H1 (cell line): Measurements from ENCODE around the gene FCRLB. TPM values are rescaled to one million over a fixed set of nuclear protein-coding genes. Genes with fewer than 3 reads are reported as not detected.

Experiments
- CHD2 ChIP-seq: IDR thresholded peaks from 2 replicates; pipeline ENCODE4 v1.6.1; 2012; ENCODE audit warnings: low read length, improper control_type of control experiment
- EP300 ChIP-seq, 2 experiments: IDR thresholded peaks; 1 replicate in 1 of 2; 2 replicates in 1 of 2; pipeline ENCODE4 v1.6.1; 2011 to 2012; ENCODE audit warnings: low read depth in 2 of 2, low read length in 2 of 2, mild to moderate bottlenecking in 2 of 2, borderline replicate concordance in 1 of 2, inconsistent platforms in 1 of 2, moderate library complexity in 1 of 2
- KDM1A ChIP-seq: fragments of 200-600, 300-600 bp; sonication (generic); IDR thresholded peaks from 2 replicates; pipeline ENCODE4 v1.7.1; 2016; ENCODE audit warnings: mild to moderate bottlenecking, low read length, borderline replicate concordance
- PHF8 ChIP-seq: fragments of 200-600 bp; sonication (generic); conservative IDR thresholded peaks from 2 replicates; pipeline ENCODE4 v1.7.1; 2012; ENCODE audit warnings: low read depth, mild to moderate bottlenecking, inconsistent platforms, low read length, moderate library complexity
- SIX5 ChIP-seq: IDR thresholded peaks from 2 replicates; pipeline ENCODE4 v1.6.1; 2011; ENCODE audit warnings: mild to moderate bottlenecking, low read depth, low read length
- SP2 ChIP-seq: IDR thresholded peaks from 2 replicates; pipeline ENCODE4 v1.6.1; 2012; ENCODE audit warnings: mild to moderate bottlenecking, low read length, inconsistent platforms
- TAF1 ChIP-seq: IDR thresholded peaks from 2 replicates; pipeline ENCODE4 v1.6.1; 2011; ENCODE audit warnings: mild to moderate bottlenecking, low read depth, low read length
- polyA plus RNA-seq, 7 experiments: library from polyadenylated mRNA; depleted of rRNA in 3 of 7; stranded (reverse) in 5 of 7; unstranded in 2 of 7; fragments of >200 nt in 5 of 7; fragments of 200-250 nt in 2 of 7; gene quantifications; 1 replicate in 5 of 7; 2 replicates in 1 of 7; 4 replicates in 1 of 7; pipeline versions ENCODE4 v1.2.1 to v1.2.3, GENCODE V29; 2011 to 2013; ENCODE audit warnings: missing spikeins in 2 of 7, mixed read lengths in 2 of 7
- total RNA-seq: library from RNA; stranded (reverse); fragmentation: NEBNext Ultra II Directional; extraction: Animal tissue kit (Norgen Biotek cat#: 25700); gene quantifications from 2 replicates; pipeline ENCODE4 v1.2.1, GENCODE V29; 2021
- TF ChIP-seq, protein P1 (sequence below): IDR thresholded peaks from 2 replicates; pipeline ENCODE4 v1.6.1; 2011; ENCODE audit warnings: low read depth, mild to moderate bottlenecking, low read length; ENCODE audit not compliant: insufficient read depth
- TF ChIP-seq, protein P2 (sequence below): fragments of 300-600 bp; sonication (generic); IDR thresholded peaks from 2 replicates; pipeline ENCODE4 v1.7.1; 2012; ENCODE audit warnings: low read length, moderate library complexity, mild to moderate bottlenecking, inconsistent platforms; ENCODE audit not compliant: insufficient replicate concordance

Gene FCRLB
- total and polyA plus RNA-seq, 2 of the 8 experiments (the other 6 are each of a cell fraction or from before 2014, with no cell fraction given) = 0.14 to 0.24 TPM

DNA sequence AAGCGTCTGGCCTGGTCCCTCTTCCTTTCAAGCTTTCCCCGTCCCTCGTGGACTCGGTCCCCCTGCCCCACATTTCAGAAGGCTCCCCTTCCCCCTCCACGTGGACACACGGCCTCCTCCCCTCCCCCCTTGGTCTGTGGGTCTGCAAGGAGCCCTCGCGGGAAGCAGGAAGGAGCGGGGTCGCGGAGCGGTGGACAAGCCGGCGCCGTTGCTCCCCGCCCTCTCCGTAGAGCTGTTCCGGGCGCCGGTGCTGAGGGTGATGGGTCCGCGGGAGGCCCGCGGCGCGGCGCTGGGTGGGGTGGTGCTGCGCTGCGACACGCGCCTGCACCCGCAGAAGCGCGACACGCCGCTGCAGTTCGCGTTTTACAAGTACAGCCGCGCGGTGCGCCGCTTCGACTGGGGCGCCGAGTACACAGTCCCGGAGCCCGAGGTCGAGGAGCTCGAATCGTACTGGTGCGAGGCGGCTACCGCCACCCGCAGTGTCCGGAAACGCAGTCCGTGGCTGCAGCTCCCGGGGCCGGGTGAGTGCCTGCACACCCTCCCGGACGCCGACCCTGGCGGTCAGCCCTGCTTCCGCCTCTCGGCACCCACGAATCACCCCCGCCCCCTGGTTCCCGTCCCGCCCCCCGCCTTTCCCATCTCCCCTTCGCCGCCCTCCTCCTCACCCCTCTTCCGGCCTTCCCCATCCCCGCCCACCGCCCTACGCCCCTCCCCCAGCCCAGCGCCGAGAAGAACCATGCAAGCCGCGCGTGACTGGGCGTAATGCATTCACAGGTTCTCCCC is 5.3 kb downstream of the FCRLB start (continued):
- TF ChIP-seq PHF8 = no peak; the same call in 1 of the 2 replicates
- TF ChIP-seq, protein P1, sequence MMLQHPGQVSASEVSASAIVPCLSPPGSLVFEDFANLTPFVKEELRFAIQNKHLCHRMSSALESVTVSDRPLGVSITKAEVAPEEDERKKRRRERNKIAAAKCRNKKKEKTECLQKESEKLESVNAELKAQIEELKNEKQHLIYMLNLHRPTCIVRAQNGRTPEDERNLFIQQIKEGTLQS = no peak
- no peak; the same call in 1 of the 2 replicates for TF ChIP-seq TAF1
- no peak for TF ChIP-seq EP300 (IDR thresholded peaks at IDR 0.05; ENCODE audit: borderline replicate concordance in 1 of 2, low read depth in 2 of 2, low read length in 2 of 2)
- TF ChIP-seq SP2 = no peak
- TF ChIP-seq, protein P2, sequence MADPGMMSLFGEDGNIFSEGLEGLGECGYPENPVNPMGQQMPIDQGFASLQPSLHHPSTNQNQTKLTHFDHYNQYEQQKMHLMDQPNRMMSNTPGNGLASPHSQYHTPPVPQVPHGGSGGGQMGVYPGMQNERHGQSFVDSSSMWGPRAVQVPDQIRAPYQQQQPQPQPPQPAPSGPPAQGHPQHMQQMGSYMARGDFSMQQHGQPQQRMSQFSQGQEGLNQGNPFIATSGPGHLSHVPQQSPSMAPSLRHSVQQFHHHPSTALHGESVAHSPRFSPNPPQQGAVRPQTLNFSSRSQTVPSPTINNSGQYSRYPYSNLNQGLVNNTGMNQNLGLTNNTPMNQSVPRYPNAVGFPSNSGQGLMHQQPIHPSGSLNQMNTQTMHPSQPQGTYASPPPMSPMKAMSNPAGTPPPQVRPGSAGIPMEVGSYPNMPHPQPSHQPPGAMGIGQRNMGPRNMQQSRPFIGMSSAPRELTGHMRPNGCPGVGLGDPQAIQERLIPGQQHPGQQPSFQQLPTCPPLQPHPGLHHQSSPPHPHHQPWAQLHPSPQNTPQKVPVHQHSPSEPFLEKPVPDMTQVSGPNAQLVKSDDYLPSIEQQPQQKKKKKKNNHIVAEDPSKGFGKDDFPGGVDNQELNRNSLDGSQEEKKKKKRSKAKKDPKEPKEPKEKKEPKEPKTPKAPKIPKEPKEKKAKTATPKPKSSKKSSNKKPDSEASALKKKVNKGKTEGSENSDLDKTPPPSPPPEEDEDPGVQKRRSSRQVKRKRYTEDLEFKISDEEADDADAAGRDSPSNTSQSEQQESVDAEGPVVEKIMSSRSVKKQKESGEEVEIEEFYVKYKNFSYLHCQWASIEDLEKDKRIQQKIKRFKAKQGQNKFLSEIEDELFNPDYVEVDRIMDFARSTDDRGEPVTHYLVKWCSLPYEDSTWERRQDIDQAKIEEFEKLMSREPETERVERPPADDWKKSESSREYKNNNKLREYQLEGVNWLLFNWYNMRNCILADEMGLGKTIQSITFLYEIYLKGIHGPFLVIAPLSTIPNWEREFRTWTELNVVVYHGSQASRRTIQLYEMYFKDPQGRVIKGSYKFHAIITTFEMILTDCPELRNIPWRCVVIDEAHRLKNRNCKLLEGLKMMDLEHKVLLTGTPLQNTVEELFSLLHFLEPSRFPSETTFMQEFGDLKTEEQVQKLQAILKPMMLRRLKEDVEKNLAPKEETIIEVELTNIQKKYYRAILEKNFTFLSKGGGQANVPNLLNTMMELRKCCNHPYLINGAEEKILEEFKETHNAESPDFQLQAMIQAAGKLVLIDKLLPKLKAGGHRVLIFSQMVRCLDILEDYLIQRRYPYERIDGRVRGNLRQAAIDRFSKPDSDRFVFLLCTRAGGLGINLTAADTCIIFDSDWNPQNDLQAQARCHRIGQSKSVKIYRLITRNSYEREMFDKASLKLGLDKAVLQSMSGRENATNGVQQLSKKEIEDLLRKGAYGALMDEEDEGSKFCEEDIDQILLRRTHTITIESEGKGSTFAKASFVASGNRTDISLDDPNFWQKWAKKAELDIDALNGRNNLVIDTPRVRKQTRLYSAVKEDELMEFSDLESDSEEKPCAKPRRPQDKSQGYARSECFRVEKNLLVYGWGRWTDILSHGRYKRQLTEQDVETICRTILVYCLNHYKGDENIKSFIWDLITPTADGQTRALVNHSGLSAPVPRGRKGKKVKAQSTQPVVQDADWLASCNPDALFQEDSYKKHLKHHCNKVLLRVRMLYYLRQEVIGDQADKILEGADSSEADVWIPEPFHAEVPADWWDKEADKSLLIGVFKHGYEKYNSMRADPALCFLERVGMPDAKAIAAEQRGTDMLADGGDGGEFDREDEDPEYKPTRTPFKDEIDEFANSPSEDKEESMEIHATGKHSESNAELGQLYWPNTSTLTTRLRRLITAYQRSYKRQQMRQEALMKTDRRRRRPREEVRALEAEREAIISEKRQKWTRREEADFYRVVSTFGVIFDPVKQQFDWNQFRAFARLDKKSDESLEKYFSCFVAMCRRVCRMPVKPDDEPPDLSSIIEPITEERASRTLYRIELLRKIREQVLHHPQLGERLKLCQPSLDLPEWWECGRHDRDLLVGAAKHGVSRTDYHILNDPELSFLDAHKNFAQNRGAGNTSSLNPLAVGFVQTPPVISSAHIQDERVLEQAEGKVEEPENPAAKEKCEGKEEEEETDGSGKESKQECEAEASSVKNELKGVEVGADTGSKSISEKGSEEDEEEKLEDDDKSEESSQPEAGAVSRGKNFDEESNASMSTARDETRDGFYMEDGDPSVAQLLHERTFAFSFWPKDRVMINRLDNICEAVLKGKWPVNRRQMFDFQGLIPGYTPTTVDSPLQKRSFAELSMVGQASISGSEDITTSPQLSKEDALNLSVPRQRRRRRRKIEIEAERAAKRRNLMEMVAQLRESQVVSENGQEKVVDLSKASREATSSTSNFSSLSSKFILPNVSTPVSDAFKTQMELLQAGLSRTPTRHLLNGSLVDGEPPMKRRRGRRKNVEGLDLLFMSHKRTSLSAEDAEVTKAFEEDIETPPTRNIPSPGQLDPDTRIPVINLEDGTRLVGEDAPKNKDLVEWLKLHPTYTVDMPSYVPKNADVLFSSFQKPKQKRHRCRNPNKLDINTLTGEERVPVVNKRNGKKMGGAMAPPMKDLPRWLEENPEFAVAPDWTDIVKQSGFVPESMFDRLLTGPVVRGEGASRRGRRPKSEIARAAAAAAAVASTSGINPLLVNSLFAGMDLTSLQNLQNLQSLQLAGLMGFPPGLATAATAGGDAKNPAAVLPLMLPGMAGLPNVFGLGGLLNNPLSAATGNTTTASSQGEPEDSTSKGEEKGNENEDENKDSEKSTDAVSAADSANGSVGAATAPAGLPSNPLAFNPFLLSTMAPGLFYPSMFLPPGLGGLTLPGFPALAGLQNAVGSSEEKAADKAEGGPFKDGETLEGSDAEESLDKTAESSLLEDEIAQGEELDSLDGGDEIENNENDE = no peak
- TF ChIP-seq CHD2 = peak; percentile 51; the same call in 1 of the 2 replicates
- no peak for TF ChIP-seq KDM1A
- no peak for TF ChIP-seq SIX5
